Upper lobe of left lung (tissue), 4 donors: ENCODE data around the gene RPS6KB1.
A peak's percentile ranks its signal among the peaks of the same experiment; 100 is the strongest.

Source experiments
- CTCF ChIP-seq, 6 experiments: fragments of 450-650 bp in 4 of 6; fragments of 200-600 bp in 2 of 6; sonication (generic) in 2 of 6; IDR thresholded peaks; one replicate each; pipeline ENCODE4 v1.5.1; 2016 to 2019; ENCODE audit warnings: antibody characterized with exemption in 6 of 6
- POLR2AphosphoS5 ChIP-seq, 2 donors: sonication (generic); formaldehyde crosslinking; IDR thresholded peaks; one replicate each; pipeline ENCODE4 v1.5.1; 2017; ENCODE audit warnings: antibody characterized with exemption in 2 of 2

DNA sequence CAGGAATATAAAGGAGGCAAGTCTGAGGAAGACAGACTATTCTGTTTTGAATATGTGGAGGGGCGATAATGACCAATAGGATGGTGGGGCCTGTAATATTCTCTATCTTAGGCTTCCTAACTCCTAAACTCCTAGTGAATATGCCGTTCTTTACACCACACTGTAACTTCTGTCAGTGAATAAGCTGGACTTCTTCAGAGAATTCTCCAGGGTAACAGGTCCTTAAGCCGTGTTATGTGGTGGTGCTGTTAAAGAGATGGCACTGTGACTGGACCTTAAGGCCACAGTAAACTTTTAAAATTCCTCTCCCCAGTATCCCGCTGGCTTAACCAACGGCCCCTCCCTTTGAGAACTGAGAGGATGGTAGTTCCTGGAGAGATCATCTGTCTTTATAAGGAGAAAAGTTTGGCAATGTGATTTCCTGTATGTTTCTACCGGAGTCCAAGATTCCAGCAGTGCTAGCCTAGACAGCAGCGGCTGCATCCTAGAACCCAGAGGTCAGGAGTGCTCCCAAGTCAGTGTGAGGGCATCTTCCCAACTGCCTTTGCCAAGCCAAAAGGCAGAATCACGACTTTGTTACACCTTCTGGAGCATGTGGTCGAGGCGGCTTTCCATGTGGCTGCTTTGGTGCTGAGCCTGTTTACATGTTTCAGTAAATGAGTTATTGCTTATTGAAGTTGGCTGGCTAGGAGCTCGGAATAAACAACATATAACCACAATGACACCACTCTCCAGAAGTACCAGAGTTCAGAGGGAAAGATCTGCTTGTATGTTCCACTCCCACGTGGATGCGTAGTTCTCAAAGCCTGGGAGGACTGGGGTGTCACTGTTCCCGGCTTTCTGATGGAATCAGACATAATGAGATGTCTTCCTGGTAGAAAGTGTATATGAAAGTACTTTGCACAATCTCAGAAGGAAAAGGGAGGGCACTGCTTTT, 41.2 kb upstream of the RPS6KB1 start:
- no peak for TF ChIP-seq CTCF (IDR thresholded peaks at IDR 0.05)
- TF ChIP-seq POLR2AphosphoS5 (IDR thresholded peaks at IDR 0.05): peak; percentile 71 to 78
